CD4-positive, alpha-beta T cell treated with Interleukin-21 for 1 hour (primary cell): ENCODE measurements around the gene IRF9.

Experiments used
- DNase-seq: peaks from one replicate; pipeline ENCODE4 v3.0.0-alpha.2; 2020

Gene IRF9

GRCh38 chr14:24160850-24161804, at the start of gene IRF9:
TSS of gene IRF9 (plus strand) at chr14:24161265. CDS start at chr14:24162145, 880 bp downstream.
- DNase-seq = peak; percentile 99

GRCh38 chr14:24113379-24113800, 47.7 kb upstream of the IRF9 start:
- DNase-seq = peak; percentile 15

GRCh38 chr14:24113801-24114531, 47.1 kb upstream of the IRF9 start:
- DNase-seq = peak; percentile 88

- peak; percentile 100 for DNase-seq
These were observed 46.3 kb upstream of the IRF9 start, which contains the start of the genes DCAF11 and NRL for GRCh38 chr14:24114532-24115421. TSS of gene DCAF11 (plus strand) at chr14:24114777. CDS start at chr14:24115595, 818 bp downstream. TSS of gene NRL (minus strand) at chr14:24114949. CDS start at chr14:24082848, 32,101 bp downstream.

GRCh38 chr14:24115422-24116127, 45.5 kb upstream of the IRF9 start:
- no peak for DNase-seq

- no peak for DNase-seq
These were observed 44.8 kb upstream of the IRF9 start for GRCh38 chr14:24116128-24116814.

GRCh38 chr14:24117179-24117578, 43.9 kb upstream of the IRF9 start:
- DNase-seq = no peak

- no peak for DNase-seq
These were observed 41.4 kb upstream of the IRF9 start for GRCh38 chr14:24119691-24120090.

GRCh38 chr14:24121210-24121609, 39.9 kb upstream of the IRF9 start:
- DNase-seq = no peak

GRCh38 chr14:24122416-24122815, 38.6 kb upstream of the IRF9 start:
- no peak for DNase-seq

GRCh38 chr14:24122898-24123297, 38.2 kb upstream of the IRF9 start:
- DNase-seq = no peak

- no peak for DNase-seq
These were observed 37.3 kb upstream of the IRF9 start for GRCh38 chr14:24123424-24124417.

GRCh38 chr14:24126939-24127338, 34.1 kb upstream of the IRF9 start:
- DNase-seq = no peak

GRCh38 chr14:24127673-24128072, 33.4 kb upstream of the IRF9 start:
- DNase-seq = no peak

- no peak for DNase-seq
These were observed 31.6 kb upstream of the IRF9 start for GRCh38 chr14:24129410-24129998.

GRCh38 chr14:24130380-24130716, 30.7 kb upstream of the IRF9 start, which contains the start of gene FITM1:
TSS of gene FITM1 (plus strand) at chr14:24130659. CDS start at chr14:24131564, 905 bp downstream.
- DNase-seq = no peak

- no peak for DNase-seq
These were observed 30.1 kb upstream of the IRF9 start for GRCh38 chr14:24130717-24131548.

- no peak for DNase-seq
These were observed 29.5 kb upstream of the IRF9 start for GRCh38 chr14:24131549-24131966.
